AG10803 (cell line): ENCODE measurements around the gene SYCN.
"Not testable (repeated sequence)": the region's sequence is repeated elsewhere in the genome, so short reads cannot be mapped to it uniquely, and the experiment has no call there.

ENCODE experiments used
- DNase-seq: peaks from one replicate; pipeline ENCODE4 v3.0.0; 2010; ENCODE audit warnings: low read depth
- H3K4me3 ChIP-seq: 2 replicates; pipeline ENCODE4 v1.5.1; 2011; ENCODE audit warnings: mild to moderate bottlenecking, low read length, control low read depth
- TF ChIP-seq, protein P1 (sequence below): conservative IDR thresholded peaks from 2 replicates; pipeline ENCODE4 v1.5.1; 2011; ENCODE audit warnings: mild to moderate bottlenecking, low read length, control low read depth, inconsistent platforms

Gene SYCN

GRCh38 chr19:39247701-39248664 lies 43.9 kb upstream of the SYCN start:
- no peak for DNase-seq
- H3K4me3 ChIP-seq, result no peak overlapping the region
- TF ChIP-seq, protein P1, sequence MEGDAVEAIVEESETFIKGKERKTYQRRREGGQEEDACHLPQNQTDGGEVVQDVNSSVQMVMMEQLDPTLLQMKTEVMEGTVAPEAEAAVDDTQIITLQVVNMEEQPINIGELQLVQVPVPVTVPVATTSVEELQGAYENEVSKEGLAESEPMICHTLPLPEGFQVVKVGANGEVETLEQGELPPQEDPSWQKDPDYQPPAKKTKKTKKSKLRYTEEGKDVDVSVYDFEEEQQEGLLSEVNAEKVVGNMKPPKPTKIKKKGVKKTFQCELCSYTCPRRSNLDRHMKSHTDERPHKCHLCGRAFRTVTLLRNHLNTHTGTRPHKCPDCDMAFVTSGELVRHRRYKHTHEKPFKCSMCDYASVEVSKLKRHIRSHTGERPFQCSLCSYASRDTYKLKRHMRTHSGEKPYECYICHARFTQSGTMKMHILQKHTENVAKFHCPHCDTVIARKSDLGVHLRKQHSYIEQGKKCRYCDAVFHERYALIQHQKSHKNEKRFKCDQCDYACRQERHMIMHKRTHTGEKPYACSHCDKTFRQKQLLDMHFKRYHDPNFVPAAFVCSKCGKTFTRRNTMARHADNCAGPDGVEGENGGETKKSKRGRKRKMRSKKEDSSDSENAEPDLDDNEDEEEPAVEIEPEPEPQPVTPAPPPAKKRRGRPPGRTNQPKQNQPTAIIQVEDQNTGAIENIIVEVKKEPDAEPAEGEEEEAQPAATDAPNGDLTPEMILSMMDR, result no peak

DNA sequence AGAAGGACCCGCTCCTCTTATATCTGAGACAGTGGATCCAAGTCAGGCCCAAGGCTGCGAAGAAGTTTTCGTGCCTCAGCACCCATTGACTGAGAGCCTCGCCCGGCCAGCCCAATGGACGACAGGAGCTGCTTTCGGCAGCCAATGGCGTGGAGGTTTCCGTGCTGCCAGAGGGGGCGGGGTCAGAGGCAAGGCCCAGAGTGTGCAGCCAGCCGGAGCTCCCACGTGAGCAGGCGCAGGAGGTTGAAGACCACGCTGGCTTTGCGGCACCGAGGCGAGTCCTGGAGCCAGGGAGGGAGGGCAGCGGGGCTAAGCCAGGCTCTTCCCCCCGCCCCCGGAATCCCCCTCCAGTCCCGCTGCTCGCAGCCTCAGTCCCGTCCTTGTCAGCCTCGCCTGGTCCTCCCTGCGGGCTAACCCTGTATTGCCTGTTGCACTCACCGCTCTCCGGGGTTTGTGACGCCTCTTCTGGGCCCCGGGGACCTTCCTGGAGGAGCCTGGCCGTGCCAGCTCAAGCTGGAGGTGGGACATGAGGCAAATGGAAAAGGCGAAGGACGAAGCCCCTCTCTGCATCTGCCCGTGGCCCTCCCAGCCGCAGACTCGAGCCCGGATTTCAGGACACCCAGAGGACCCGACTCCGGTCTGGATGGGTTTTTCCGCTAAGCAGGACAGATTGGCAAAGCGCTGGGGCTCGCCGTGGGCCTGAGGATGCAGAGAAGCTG lies 43.0 kb upstream of the SYCN start:
- TF ChIP-seq, protein P1, result no peak
- no peak for DNase-seq
- H3K4me3 ChIP-seq, result no peak overlapping the region

GRCh38 chr19:39245166-39245565 lies 41.1 kb upstream of the SYCN start:
- H3K4me3 ChIP-seq, DNase-seq: not testable (repeated sequence)

- not testable (repeated sequence) for DNase-seq, H3K4me3 ChIP-seq
Observed at GRCh38 chr19:39244410-39245100, 40.5 kb upstream of the SYCN start, which contains the start of gene IFNL3. TSS of gene IFNL3 (minus strand) at chr19:39245006. CDS start at chr19:39244967, 39 bp downstream.

- not testable (repeated sequence) for DNase-seq, H3K4me3 ChIP-seq
Observed at GRCh38 chr19:39243741-39244140, 39.7 kb upstream of the SYCN start.

DNA sequence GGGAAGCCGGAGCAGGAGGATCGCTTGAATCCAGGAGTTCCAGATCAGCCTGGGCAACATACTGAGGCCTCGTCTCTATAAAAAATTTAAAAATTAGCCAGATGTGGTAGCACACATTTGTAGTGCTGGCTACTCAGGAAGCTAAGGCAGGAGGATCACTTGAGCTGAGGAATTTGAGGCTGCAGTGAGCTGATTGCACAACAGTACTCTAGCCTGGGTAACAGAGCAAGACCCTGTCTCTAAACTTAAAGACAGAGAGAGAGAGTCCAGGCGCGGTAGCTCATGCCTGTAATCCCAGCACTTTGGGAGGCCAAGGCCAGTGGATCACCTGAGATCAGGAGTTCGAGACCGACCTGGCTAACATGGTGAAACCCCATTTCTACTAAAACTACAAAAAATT lies 36.4 kb upstream of the SYCN start:
- H3K4me3 ChIP-seq, result no peak overlapping the region
- no peak for DNase-seq
- TF ChIP-seq, protein P1, result no peak

- TF ChIP-seq, protein P1, result no peak
Observed at GRCh38 chr19:39238944-39239343, 34.9 kb upstream of the SYCN start.

GRCh38 chr19:39238209-39238608 lies 34.1 kb upstream of the SYCN start:
- TF ChIP-seq, protein P1, result no peak
- DNase-seq, result no peak
- H3K4me3 ChIP-seq, result no peak overlapping the region

More at GRCh38 chr19:39238944-39239343, 34.9 kb upstream of the SYCN start:
- DNase-seq, result no peak
- H3K4me3 ChIP-seq, result no peak overlapping the region
